ENCODE data around the gene KCNIP1.
A peak's percentile ranks its signal among the peaks of the same experiment; 100 is the strongest.

The KCNIP1 gene

DNA sequence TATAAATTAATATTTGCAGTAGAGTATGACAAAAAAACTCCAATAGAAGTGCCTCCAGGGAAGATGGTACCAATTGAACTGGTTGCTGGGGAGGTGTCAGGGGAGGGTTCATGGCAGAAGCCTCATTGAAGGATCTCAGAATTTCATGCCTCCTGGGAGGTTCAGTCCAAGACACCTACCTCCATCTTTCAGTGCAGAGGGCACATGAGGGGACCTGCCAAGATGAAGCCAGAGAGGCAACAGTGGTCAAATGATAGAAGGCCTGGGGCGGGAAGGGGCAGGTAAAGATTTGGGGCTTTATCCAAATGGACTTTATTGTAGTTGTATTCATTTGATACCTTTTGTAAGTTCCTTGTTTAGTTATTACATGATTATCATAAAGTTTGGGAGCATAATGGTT is 25.9 kb upstream of the KCNIP1 start:
- TF ChIP-seq, protein P1, sequence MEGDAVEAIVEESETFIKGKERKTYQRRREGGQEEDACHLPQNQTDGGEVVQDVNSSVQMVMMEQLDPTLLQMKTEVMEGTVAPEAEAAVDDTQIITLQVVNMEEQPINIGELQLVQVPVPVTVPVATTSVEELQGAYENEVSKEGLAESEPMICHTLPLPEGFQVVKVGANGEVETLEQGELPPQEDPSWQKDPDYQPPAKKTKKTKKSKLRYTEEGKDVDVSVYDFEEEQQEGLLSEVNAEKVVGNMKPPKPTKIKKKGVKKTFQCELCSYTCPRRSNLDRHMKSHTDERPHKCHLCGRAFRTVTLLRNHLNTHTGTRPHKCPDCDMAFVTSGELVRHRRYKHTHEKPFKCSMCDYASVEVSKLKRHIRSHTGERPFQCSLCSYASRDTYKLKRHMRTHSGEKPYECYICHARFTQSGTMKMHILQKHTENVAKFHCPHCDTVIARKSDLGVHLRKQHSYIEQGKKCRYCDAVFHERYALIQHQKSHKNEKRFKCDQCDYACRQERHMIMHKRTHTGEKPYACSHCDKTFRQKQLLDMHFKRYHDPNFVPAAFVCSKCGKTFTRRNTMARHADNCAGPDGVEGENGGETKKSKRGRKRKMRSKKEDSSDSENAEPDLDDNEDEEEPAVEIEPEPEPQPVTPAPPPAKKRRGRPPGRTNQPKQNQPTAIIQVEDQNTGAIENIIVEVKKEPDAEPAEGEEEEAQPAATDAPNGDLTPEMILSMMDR (conservative IDR thresholded peaks at IDR 0.05) = no peak
- no peak overlapping the region for H3K27ac ChIP-seq

DNA sequence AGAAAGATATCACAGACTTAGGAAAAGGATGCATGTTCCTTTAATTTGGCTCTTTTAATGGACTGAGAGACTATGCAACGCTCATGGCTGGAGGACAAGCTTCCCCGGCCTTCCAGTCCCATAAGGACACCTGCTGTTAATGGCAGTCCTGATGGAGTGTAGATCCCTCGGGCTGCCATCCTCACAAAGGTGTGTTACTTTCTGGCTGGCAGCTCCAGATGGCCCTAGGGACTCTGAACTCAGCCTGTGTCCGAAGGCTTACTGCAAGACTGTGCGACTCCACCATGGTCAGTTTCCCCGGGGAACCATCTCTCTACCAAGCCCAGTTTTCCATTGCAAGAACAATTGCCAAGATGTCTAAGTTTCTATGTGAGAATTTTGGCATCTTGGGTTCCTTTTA is 25.5 kb upstream of the KCNIP1 start:
- H3K27ac ChIP-seq = no peak overlapping the region
- TF ChIP-seq, protein P1 (conservative IDR thresholded peaks at IDR 0.05) = no peak

DNA sequence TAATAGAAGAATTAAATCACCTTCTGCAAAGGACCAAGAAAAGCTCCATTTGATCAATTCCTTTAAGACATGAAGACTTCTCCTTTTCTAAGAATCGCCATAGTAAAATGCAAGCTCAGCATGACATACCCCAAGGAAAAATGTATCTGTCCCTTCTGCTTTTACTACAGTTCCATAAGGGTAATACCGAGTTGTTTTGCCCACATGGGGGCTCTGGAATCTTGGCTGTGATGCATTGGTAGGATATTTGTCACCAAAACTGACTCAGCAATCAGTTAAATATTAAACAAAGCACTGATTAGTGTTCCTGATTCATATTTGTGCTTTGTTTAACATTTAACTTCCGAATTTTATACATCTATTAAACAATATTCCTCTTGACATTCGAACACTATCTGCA is 24.3 kb upstream of the KCNIP1 start:
- TF ChIP-seq, protein P1 (conservative IDR thresholded peaks at IDR 0.05) = peak; percentile 41; the same call in 1 of the 2 replicates
- peak overlapping the region; percentile 5; the same call in 1 of the 2 replicates for H3K27ac ChIP-seq

DNA sequence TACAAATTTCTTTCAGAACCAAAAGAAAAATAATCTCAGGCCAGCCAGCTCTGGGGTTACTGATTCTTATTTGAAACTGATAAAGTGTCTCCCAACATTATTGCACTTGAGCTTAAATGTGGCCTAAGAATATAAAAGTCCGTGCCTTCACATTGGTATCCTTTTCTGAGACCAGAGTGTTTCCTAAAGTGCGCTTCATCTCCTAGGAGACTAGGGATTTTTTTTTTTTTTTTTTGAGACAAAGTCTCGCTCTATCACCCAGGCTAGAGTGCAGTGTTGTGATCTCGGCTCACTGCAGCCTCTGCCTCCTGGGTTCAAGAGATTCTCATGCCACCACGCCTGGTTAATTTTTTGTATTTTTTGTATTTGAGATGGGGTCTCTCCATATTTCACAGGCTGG is 23.6 kb upstream of the KCNIP1 start:
- H3K27ac ChIP-seq = peak overlapping the region; percentile 5; the same call in 1 of the 2 replicates
- TF ChIP-seq, protein P1 (conservative IDR thresholded peaks at IDR 0.05) = no peak

DNA sequence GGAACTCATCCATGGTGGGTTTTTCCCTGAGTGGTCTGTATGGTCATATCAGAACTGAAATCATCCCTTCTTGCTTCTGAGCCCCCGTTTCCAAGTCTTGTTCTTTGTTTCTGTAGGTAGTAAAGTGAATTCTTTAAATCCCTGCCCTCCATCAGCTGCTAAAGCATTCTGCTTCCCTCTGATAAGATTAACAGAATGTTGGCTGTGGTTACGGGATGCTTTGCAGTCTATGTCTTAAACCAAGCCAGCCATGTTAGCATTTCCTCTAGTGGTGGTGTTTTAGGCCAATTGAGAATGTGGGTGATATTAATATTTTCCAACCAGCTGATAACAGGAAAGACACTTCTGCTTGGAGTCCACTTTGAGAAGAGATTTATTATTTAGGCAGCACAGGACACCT is 22.0 kb upstream of the KCNIP1 start:
- TF ChIP-seq, protein P1 (conservative IDR thresholded peaks at IDR 0.05) = no peak
- H3K27ac ChIP-seq = no peak overlapping the region

DNA sequence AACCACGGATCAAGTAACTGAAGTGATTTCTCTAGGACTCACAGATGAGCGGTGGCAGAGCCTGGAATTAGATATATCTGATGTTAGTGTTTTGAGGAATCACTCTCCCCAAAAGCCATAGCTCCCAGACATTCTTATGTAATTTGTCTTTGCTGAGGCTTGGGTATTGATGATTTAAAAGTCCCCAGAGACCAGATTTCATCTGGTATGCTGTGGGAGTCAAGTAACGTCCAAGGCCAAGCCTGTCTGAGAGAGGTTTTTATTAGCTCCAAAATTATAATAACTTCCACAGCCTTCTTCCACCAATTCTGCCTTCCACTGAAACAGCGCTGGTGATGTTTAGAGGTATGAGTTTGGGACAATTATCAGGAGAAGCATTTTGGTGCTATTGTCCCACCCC is 21.3 kb upstream of the KCNIP1 start:
- H3K27ac ChIP-seq = no peak overlapping the region
- TF ChIP-seq, protein P1 (conservative IDR thresholded peaks at IDR 0.05) = no peak

DNA sequence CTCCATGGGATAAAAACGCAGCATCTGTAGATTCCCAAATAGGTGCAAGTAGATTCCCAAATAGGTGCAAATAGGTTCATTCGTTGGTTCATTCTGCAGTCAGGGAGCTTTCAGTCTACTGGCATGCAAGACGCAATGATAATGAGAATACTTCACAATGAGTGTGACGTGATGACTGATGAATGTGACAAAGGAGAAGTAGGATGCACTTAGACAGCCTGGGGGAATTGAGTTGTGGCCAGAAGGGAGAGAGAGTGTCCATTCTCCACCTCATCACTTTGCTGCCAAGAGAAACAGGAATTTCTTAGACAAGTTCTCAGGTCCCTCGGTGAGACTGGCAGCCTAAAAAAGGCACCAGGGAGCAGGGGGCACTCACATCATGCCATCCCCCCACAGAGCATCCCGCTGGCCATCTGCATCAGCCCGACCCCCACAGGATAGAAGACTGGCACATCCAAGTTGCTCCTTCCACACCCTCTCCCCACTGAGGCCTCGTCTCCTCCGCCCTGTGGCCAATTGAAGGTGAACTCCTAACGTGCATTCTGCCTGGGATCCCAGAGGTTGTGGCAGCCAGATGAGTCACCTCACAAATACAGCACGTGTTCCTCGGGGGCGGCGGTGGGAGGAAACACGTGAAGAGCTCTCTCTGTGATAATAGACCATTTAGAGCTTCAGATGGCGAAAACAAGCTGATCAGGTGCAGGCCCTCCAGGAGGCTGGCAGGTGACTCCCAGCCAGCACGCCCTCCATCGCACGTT is 19.9 kb upstream of the KCNIP1 start:
- TF ChIP-seq, protein P1 (conservative IDR thresholded peaks at IDR 0.05) = no peak
- no peak overlapping the region for H3K27ac ChIP-seq
